CD4-positive, alpha-beta T cell treated with Interleukin-6 for 4 hours (primary cell): ENCODE data around the gene HMGCLL1.

Experiments
- DNase-seq: peaks from one replicate; pipeline ENCODE4 v3.0.0-alpha.2; 2020; ENCODE audit warnings: mixed read lengths

HMGCLL1 gene

GRCh38 chr6:55578537-55579363, at the start of gene HMGCLL1:
TSS of gene HMGCLL1 (minus strand) at chr6:55579192. CDS start at chr6:55579055, 137 bp downstream.
- DNase-seq = no peak

DNA sequence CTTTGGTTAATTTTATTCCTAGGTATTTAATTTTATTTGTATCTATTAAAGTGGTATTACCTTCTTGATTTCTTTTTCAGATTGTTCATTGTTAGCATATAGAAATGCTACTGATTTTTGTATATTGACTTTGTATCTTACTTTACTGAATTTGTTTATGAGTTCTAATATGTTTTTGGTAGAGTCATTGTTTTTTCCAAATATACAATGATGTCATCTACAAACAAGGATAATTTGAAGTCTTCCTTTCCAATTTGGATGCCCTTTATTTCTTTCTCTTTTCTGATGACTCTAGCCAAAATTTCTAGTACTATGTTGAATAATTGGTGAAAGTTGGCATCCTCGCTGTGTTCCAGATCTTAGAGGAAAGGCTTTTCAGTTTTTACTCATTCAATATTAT, 43.0 kb upstream of the HMGCLL1 start:
- no peak for DNase-seq

DNA sequence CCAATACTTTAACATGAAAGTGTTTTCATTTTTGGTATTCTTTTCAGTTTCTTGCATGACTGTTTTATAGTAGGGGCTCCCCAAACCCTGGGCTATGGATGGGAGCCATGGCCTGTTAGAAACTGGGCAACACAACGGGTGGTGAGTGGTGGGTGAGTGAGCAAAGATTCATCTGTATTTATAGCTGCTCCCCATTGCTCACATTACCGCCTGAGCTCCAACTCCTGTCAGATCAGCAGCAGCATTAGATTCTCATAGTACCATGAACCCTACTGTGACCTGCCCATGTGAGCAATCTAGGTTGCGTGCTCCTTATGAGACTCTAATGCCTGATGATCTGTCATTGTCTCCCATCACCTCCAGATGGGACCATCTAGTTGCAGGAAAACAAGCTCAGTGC, 42.3 kb upstream of the HMGCLL1 start:
- no peak for DNase-seq

GRCh38 chr6:55617272-55617671, 38.3 kb upstream of the HMGCLL1 start:
- DNase-seq = no peak

DNA sequence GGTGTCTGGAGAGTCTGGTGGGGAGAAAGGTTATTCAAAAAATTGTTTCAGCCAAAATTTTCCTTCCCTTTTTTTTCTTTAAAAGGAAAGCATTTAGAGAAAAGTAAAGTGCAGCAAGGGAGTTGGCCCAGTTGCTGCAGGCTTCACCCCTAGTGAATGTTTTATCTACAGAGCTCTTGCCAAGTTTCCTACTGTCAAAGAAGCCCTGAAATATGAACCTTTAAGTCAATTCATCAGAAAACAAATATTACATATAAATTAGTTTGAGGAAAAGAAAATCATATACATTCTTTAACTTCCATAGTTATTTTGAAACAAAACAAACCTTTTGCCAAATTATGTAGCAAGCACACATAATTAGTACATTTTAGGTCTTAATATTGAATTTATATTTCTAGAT, 25.0 kb upstream of the HMGCLL1 start:
- DNase-seq = no peak

GRCh38 chr6:55601120-55601519, 22.1 kb upstream of the HMGCLL1 start:
- DNase-seq = no peak

DNA sequence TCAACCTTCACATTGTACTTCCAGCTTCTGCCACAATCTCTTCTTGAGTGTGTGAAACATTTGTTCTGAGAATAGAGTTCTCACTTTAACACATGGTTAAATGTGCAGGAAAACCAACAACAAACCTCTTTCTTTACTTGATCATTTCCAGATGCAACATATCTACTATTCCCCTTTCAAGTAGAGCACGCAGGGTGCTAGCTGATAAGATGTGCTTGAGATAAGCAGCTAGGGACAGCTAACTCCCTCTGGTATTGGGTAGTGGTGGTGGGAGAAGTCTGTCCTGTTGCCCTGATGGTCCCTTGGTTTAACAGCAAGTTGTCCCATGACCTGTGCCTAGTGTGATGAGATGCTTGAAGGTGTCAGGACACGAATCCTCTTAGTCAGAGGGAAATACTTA, 15.4 kb upstream of the HMGCLL1 start:
- no peak for DNase-seq

DNA sequence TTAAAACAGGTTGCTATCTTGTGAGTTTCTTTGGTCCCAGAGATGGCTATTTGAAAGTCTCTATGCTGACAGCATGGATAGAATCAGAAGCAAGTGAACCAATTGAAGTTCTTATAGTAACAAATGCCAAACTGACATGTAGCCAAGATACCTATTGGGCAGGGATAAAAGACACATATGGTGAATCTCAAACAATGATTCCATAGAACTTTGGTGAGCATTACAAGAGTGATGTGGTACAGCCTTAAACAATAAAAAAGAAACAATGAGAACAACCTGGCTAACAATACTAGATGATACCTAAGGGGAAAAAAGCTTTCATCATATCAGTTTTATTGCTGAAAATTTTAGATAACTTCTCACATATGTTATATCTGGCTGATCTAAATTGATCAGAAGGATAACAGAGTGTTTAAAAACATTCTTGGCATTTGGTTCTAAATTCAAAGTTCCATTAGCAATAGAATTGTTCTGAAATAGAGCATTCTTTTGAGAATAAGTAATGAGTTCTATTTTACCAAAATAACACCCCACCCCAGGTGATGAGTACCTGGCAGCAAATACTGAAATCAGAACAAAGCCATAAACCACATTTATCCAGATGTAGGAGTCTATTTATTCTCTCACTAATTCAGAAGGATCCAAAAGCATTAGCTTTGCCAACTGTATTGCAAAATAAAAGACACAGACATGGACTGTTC, 5.8 kb upstream of the HMGCLL1 start:
- DNase-seq = no peak

- no peak for DNase-seq
These were observed 2.2 kb downstream of the HMGCLL1 start for GRCh38 chr6:55576811-55577210.

DNA sequence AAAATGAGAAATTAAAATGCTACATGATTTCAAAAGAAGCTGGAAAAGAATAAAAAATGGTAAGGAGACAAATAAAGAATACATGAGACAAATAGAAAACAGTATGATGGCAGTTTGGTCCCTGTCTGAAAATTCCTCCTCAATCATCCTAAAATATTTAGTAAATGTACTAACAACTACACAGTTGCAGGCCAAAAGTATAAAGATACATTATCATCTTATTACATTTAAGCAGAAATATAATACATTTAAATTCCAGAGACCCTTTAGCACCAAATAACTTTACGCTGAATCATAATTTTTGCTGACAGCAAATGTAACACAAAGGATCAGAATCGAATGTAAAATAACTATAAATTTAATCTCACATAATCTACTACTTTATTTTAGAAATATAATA, 4.4 kb downstream of the HMGCLL1 start:
- no peak for DNase-seq

DNA sequence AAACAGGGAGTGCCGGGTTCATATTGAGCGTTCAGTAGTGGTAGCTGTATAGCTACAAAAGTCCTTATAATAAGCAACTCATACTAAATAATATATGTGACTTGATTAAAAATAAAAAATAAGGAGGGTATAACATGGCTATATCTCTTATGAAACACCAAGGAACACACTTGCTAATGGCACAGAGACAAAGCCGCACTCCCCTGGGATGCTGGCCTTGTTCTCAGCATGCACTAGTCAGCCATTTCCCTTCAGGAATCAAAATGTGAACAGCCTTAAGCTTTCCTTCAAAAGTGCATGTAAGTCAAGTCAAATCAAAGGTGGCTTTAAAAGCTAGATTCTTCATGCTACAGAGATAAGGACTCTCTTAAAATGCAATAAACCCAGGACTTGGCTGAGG, 9.4 kb downstream of the HMGCLL1 start:
- DNase-seq = no peak

GRCh38 chr6:55568808-55569439, 10.1 kb downstream of the HMGCLL1 start:
- no peak for DNase-seq

GRCh38 chr6:55567558-55567957, 11.4 kb downstream of the HMGCLL1 start:
- DNase-seq = no peak

DNA sequence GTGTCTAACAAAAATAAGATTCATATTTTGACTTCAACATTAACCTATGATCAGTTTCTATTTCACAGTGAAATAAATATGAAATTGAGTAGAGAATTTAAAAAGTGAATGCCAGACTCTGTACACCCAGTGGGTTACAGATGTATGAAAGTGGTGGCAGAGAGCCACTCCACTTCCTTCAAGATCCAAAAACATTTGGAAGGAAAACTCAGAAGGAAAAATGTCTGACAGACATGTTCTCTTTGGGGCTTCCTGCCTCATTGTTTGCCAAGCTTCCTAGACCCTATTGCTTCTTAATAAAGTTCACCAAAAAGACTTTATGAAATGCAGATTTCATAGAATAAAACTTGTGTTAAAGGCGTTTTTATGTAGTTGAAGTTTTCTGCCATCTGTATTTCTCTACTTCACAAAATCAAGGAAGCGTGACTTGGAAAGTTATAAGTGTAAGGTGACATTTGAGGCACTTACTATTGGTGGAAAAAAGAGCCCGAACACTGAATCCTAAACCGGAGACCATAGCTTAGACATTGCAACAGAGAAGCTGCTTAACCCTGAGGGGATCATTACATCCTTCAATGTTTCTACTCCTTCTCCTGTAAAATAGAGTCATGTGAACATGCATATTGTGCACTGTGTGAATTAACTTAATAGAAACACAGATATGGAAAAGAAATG, 12.8 kb downstream of the HMGCLL1 start:
- DNase-seq = no peak

DNA sequence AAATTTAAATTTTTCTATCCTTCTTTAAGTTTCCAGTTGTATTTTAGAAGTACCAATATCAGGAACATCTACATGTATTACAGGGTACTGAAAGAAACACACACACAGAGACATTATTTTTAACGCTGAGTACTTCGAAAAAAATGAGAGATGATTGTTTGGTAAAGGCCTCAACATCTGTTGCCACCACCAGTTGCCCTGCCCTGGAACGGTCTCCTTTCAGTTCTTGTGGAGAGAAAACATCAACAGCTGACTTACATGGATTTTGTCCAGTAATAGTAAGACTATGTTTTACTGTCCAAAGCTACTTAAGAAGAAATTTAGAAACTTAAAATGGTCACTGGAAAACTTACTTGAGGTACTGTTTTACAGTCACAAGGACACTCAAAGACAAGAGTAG, 16.7 kb downstream of the HMGCLL1 start:
- DNase-seq = no peak

DNA sequence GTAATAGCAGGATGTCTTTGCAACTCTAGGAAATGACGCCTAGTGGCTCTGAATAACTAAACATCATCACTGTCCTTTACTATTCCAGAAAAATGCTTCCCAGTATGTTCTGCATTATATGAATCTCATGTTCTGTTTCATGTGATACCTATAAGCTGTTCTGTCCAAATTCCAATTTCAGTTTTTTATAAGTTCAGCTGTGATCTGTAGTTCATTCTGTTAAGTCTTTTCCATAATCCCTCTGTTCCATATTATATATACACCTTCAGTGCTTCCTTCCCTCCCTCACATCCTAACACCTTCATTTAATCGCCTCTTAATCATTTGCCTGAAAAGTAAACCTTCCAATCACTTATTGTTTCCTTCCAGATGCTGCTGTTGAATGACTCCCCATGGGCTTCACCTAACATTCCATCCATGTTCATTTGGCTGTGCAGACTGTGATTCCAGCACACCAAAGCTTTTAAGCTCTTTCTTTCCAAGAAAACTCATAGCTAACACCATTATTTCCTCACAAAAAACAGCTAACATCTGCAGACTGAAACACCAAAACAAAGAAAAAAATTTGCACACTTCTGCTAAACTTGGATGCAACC, 18.6 kb downstream of the HMGCLL1 start:
- no peak for DNase-seq

- no peak for DNase-seq
These were observed 21.8 kb downstream of the HMGCLL1 start for GRCh38 chr6:55557146-55557545.

DNA sequence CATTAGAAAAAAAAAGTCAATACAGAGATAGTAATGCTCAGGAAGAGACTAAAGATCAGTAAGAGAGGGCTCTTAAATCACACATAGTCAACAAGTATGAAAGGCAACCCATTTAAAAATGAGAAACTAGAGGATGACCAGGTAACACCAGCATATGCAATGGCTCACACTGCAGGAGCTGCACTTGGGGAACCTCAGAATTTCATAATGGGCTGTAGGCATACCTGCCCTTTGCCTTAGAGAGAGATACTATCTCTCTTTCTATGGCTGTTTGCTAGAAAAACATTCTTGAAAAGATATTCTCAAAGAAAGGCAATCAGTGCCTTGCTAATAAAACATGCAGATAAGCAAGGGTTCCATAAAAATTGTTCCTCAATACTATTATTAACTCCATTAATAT, 33.2 kb downstream of the HMGCLL1 start:
- DNase-seq = no peak

DNA sequence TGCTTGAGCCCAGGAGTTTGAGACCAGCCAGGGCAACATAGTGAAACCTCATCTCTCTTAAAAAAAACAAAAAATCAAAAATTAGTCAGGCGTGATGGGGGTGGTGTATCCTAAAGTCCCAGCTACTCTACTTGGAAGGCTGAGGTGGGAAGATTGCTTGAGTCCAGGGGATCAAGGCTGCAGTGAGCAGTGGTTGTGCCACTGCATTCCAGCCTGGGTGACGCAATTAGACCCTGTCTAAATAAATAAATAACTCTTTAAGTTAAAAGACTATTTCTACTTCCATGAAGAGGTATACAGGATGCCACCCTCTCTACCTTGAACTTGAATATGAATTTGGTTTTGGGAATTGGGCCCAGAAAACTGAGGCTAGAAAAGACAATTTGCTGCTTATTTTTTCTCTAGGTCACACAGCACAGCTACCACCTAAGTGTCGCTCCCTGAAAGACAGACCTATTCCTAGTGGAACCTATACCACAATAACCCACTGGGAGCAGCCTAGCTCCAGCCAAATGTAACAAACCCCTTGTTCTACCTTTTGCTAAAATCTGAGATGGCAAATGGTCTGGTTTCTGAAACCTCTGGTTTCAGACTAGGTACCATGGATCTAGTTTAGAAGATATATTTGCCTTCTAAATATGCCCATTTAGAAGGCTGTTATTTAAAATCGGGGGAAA, 35.2 kb downstream of the HMGCLL1 start:
- no peak for DNase-seq

DNA sequence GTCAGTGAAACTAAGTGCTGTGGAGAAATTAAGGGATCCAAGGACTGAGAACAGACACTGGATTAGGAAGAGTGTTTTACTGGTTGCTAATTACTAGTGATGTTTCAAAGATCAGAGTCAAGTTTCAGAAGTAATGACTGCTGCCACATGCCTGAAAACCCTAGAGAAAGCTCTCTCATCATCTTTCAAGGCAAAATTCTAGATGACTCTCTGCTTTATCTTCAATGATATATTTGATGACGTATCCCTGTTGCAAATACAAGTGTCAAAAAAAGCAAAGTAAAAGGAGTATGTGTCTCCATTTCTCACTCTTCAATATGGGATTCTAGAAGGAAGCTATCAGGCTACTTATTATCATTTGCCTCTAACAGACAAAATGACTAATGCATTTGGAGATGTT, 38.0 kb downstream of the HMGCLL1 start:
- no peak for DNase-seq

DNA sequence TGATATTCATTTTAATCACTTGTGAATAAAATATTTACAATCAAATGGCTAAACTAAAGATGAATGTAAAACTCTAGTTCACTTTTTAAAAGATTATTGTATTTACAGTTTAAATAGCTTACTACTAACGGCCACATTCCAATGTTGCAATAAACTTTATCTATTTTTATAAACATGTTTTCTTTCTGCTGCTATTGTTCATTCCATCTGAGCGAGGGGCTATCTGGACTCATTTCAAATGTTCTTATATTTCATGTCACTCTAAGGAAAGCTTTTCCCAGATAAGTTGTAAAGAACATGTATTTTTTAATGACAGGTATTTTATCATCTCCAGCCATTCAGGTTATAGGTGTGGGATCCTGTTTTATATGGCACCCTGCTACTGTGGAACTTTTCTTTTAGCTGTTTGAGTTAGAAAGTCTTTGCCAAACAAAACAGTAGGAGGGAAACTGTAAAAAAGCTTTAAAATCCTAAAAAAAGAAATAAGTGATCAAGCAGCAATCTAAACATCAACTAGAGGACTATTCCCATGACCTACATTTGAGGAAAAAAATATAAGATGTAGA, 42.5 kb downstream of the HMGCLL1 start:
- DNase-seq = no peak

GRCh38 chr6:55531496-55531895, 47.5 kb downstream of the HMGCLL1 start:
- no peak for DNase-seq
